HEK293T (cell line): ENCODE results near the gene SCAF1.

ENCODE experiments used
- CTCF ChIA-PET: fragments of 350-600 bp; formaldehyde crosslinking; extraction: SDS; loops from one replicate; lab custom pipeline; 2021; ENCODE audit warnings: antibody characterized with exemption, inconsistent platforms; lab: Yijun Ruan, JAX
- POLR2A ChIA-PET: fragments of 350-600 bp; formaldehyde crosslinking; extraction: SDS; loops from one replicate; lab custom pipeline; 2020; ENCODE audit warnings: antibody characterized with exemption, inconsistent platforms; lab: Yijun Ruan, JAX
- DNase-seq: peaks from one replicate; pipeline ENCODE4 v3.0.0; 2012; ENCODE audit warnings: mixed read lengths; ENCODE audit errors: extremely low spot score
- ARNT ChIP-seq: fragments of 450-650 bp; IDR thresholded peaks from 2 replicates; pipeline ENCODE4 v1.6.1; 2017; ENCODE audit warnings: mild to moderate bottlenecking
- BHLHE40 ChIP-seq: fragments of 450-650 bp; IDR thresholded peaks from 2 replicates; pipeline ENCODE4 v1.6.1; 2016; ENCODE audit warnings: mild to moderate bottlenecking, moderate library complexity, borderline replicate concordance
- CTBP1 ChIP-seq: fragments of 450-650 bp; IDR thresholded peaks from 2 replicates; pipeline ENCODE4 v1.6.1; 2016; ENCODE audit warnings: borderline replicate concordance
- ELF4 ChIP-seq: fragments of 450-650 bp; IDR thresholded peaks from 2 replicates; pipeline ENCODE4 v1.6.1; 2017; ENCODE audit warnings: antibody characterized with exemption
- FOXA1 ChIP-seq: fragments of 450-650 bp; IDR thresholded peaks from 2 replicates; pipeline ENCODE4 v1.6.1; 2016; ENCODE audit warnings: mild to moderate bottlenecking
- FOXK2 ChIP-seq: fragments of 450-650 bp; IDR thresholded peaks from 2 replicates; pipeline ENCODE4 v1.6.1; 2016; ENCODE audit warnings: mild to moderate bottlenecking
- FOXM1 ChIP-seq: fragments of 450-650 bp; IDR thresholded peaks from 2 replicates; pipeline ENCODE4 v1.6.1; 2017; ENCODE audit warnings: mild to moderate bottlenecking, borderline replicate concordance
- HDGF ChIP-seq: fragments of 450-650 bp; IDR thresholded peaks from 2 replicates; pipeline ENCODE4 v1.6.1; 2017; ENCODE audit warnings: antibody characterized with exemption, borderline replicate concordance
- L3MBTL2 ChIP-seq: fragments of 450-650 bp; conservative IDR thresholded peaks from 2 replicates; pipeline ENCODE4 v1.6.1; 2016; ENCODE audit warnings: mild to moderate bottlenecking
- LEF1 ChIP-seq: fragments of 450-650 bp; IDR thresholded peaks from 2 replicates; pipeline ENCODE4 v1.6.1; 2017; ENCODE audit warnings: mild to moderate bottlenecking, borderline replicate concordance
- NFRKB ChIP-seq: fragments of 450-650 bp; IDR thresholded peaks from 2 replicates; pipeline ENCODE4 v1.6.1; 2016; ENCODE audit warnings: mild to moderate bottlenecking, moderate library complexity
- PKNOX1 ChIP-seq: fragments of 450-650 bp; IDR thresholded peaks from 2 replicates; pipeline ENCODE4 v1.6.1; 2016
- SP1 ChIP-seq: fragments of 450-650 bp; IDR thresholded peaks from 2 replicates; pipeline ENCODE4 v1.6.1; 2017
- SUZ12 ChIP-seq: fragments of 450-650 bp; IDR thresholded peaks from 2 replicates; pipeline ENCODE4 v1.6.1; 2016; ENCODE audit warnings: mild to moderate bottlenecking
- TARDBP ChIP-seq: fragments of 450-650 bp; IDR thresholded peaks from 2 replicates; pipeline ENCODE4 v1.6.1; 2016
- ZNF384 ChIP-seq: fragments of 450-650 bp; IDR thresholded peaks from 2 replicates; pipeline ENCODE4 v1.6.1; 2016

Gene SCAF1

GRCh38 chr19:49640113-49640898 lies 1.7 kb upstream of the SCAF1 start, which contains the start of gene RRAS:
Gene RRAS (minus strand): TSS chr19:49640143. CDS start chr19:49640098, 45 bp downstream.
- TF ChIP-seq TARDBP (no peak), ELF4 (peak; percentile 37; the same call in 1 of the 2 replicates)
- ChIA-PET POLR2A (interaction anchor here (0.6 to 3.1 kb wide), 29 partner anchors 9 to 504 kb away, joined by 3 to 61 read pairs (median 4); partner anchors contain the start of genes BCL2L12, IRF3, NOSIP and PRMT1), CTCF (interaction anchor here (1.0 to 2.0 kb wide), 4 partner anchors 32 to 70 kb away, joined by 3 to 8 read pairs (median 6); partner anchors contain the start of gene PRMT1)
- peak; percentile 96 for DNase-seq

GRCh38 chr19:49642492-49643035 lies 555 bp downstream of the SCAF1 start:
- CTCF ChIA-PET: interaction anchor here (0.7 kb wide), 1 partner anchor 72 kb away, joined by 3 read pairs; no protein-coding TSS in a partner anchor
- no peak for DNase-seq
- POLR2A ChIA-PET: interaction anchor here (0.7 to 3.1 kb wide), 14 partner anchors 11 to 146 kb away, joined by 3 to 61 read pairs (median 9); partner anchors contain the start of genes BCL2L12, IRF3, NOSIP and PRR12
- no peak for TF ChIP-seq ARNT
- no peak for TF ChIP-seq TARDBP
- no peak for TF ChIP-seq FOXK2
- no peak for TF ChIP-seq FOXM1
- no peak for TF ChIP-seq ZNF384
- no peak for TF ChIP-seq PKNOX1
- TF ChIP-seq CTBP1: no peak
- no peak for TF ChIP-seq SUZ12
- TF ChIP-seq NFRKB: no peak
- no peak for TF ChIP-seq SP1
- no peak for TF ChIP-seq LEF1
- no peak for TF ChIP-seq BHLHE40
- TF ChIP-seq L3MBTL2: no peak
- TF ChIP-seq ELF4: no peak
- TF ChIP-seq FOXA1: no peak

GRCh38 chr19:49643466-49643865 lies 1.5 kb downstream of the SCAF1 start:
- ChIA-PET POLR2A (interaction anchor here (0.6 to 1.4 kb wide), 5 partner anchors 10 to 53 kb away, joined by 3 to 8 read pairs (median 3); no protein-coding TSS in a partner anchor), CTCF (no interaction called here)
- no peak for DNase-seq
- TF ChIP-seq L3MBTL2: no peak

GRCh38 chr19:49645592-49645991 lies 3.6 kb downstream of the SCAF1 start:
- TF ChIP-seq FOXK2 (no peak), TARDBP (no peak), ZNF384 (no peak), FOXA1 (no peak), HDGF (no peak), L3MBTL2 (no peak), BHLHE40 (no peak), NFRKB (no peak), SUZ12 (no peak), FOXM1 (no peak), ARNT (no peak), LEF1 (no peak), CTBP1 (no peak), SP1 (no peak), PKNOX1 (no peak), ELF4 (no peak)
- CTCF ChIA-PET: interaction anchor here (1.2 kb wide), 1 partner anchor 22 kb away, joined by 3 read pairs; no protein-coding TSS in a partner anchor
- no peak for DNase-seq
- POLR2A ChIA-PET: interaction anchor here (0.9 kb wide), 1 partner anchor 20 kb away, joined by 3 read pairs; the partner anchor contains the start of genes BCL2L12 and IRF3

- no peak for DNase-seq
- ChIA-PET POLR2A (no interaction called here), CTCF (interaction anchor here (1.2 kb wide), 1 partner anchor 22 kb away, joined by 3 read pairs; no protein-coding TSS in a partner anchor)
- TF ChIP-seq L3MBTL2: no peak
- TF ChIP-seq PKNOX1: no peak
- TF ChIP-seq SUZ12: no peak
- no peak for TF ChIP-seq ARNT
- TF ChIP-seq LEF1: no peak
- TF ChIP-seq TARDBP: no peak
These were observed 4.0 kb downstream of the SCAF1 start for GRCh38 chr19:49645995-49646394.

- TF ChIP-seq ZNF384: no peak
- TF ChIP-seq BHLHE40: no peak
- TF ChIP-seq LEF1: no peak
- TF ChIP-seq CTBP1: no peak
- TF ChIP-seq FOXK2: no peak
- TF ChIP-seq FOXM1: no peak
- no peak for TF ChIP-seq ARNT
- TF ChIP-seq HDGF: no peak
- no peak for TF ChIP-seq L3MBTL2
- no peak for TF ChIP-seq PKNOX1
- POLR2A ChIA-PET: no interaction called here
- CTCF ChIA-PET: interaction anchor here (1.2 kb wide), 1 partner anchor 21 kb away, joined by 3 read pairs; no protein-coding TSS in a partner anchor
- DNase-seq: no peak
These were observed 4.6 kb downstream of the SCAF1 start for GRCh38 chr19:49646586-49646985.
